NCI-H1092 treated with DMSO at 0.1 percent for 48 hours (cell line): ENCODE data around the gene RPS18.
"Not testable (repeated sequence)": the region's sequence is repeated elsewhere in the genome, so short reads cannot be mapped to it uniquely, and the experiment has no call there.

Experiments
- DNase-seq: peaks from one replicate; lab custom pipeline; 2025; lab: John Stamatoyannopoulos, UW

RPS18 gene

GRCh38 chr6:33272275-33273128, 627 bp downstream of the RPS18 start:
- DNase-seq = no peak

GRCh38 chr6:33273129-33273923, 1.5 kb downstream of the RPS18 start:
- DNase-seq = no peak

- no peak for DNase-seq
These were observed 2.3 kb downstream of the RPS18 start for GRCh38 chr6:33273924-33274902.

DNA sequence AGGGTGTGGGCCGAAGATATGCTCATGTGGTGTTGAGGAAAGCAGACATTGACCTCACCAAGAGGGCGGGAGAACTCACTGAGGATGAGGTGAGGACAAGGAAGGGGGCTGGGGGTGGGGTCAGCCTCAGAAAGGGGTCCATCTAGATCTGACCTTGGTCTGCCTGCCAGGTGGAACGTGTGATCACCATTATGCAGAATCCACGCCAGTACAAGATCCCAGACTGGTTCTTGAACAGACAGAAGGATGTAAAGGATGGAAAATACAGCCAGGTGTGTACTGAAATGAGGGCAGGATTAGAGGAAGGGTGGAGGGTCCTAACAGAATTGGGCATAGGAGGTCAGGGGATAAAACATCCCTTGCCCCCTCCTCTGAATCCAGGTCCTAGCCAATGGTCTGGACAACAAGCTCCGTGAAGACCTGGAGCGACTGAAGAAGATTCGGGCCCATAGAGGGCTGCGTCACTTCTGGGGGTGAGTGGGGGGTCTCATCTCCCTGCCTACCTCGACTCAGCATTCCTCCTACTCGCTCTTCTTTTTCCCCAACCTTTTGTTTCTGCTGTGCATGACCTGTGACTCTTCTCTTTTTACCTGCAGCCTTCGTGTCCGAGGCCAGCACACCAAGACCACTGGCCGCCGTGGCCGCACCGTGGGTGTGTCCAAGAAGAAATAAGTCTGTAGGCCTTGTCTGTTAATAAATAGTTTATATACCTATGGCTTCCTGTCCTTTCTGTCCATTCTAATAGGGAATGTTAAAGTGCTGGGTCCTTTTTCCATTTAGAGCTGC, 4.1 kb downstream of the RPS18 start:
- DNase-seq = not testable (repeated sequence)

GRCh38 chr6:33276581-33276863, 4.6 kb downstream of the RPS18 start:
- DNase-seq = no peak

DNA sequence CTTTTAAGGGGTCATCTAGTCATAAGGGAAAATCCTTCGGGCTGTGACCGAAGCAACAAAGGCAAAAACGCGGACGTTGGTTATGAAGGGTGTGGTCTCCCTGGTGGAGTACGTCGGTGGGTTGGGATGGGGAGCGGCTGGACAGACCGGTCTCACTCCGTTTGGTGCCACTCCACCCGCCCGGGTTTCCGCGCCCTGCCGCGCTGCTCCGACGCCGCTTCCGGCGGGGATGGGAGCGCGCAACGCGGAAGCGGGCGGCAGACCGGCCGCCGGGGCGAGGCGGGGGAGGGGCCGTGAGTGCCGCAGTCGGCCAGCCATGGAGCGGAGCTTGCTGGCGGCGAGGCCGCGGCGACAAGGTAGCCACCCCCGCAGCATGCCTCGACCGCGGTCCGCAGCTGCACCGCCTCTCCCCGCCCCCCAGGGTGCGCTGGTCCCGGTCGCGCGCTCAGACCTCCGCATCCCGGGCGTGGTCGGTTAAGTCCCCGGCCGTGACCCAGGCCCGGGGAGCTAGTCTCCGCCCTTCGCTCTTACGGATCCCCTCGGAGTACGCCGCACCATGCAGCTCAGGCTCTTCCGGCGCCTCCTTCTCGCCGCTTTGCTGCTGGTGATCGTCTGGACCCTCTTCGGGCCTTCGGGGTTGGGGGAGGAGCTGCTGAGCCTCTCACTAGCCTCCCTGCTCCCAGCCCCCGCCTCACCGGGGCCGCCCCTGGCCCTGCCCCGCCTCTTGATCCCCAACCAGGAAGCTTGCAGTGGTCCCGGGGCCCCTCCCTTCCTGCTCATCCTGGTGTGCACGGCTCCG, 5.2 kb downstream of the RPS18 start, which contains the start of gene B3GALT4:
Gene B3GALT4 (plus strand): TSS at position 260 of the 799 bp plus-strand sequence. CDS start 297 bp downstream, at position 557.
- DNase-seq = peak; percentile 39

- DNase-seq = no peak
These were observed 6.0 kb downstream of the RPS18 start for GRCh38 chr6:33277663-33278391.

DNA sequence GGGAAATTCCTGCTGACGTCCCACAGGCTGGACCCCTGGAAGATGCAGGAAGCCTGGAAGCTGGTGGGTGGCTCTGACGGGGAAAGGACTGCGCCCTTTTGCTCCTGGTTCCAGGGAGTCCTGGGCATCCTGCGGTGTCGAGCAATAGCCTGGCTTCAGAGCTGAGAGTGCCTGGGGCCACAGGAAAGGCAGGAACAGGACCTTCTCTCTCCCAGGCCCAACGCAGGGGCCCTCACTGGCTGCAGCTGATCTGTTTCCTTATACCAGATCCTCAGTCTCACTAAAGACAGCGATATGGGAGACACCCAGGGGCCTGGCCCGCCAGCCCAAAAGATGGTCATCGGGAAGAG, 6.5 kb downstream of the RPS18 start:
- DNase-seq = no peak

DNA sequence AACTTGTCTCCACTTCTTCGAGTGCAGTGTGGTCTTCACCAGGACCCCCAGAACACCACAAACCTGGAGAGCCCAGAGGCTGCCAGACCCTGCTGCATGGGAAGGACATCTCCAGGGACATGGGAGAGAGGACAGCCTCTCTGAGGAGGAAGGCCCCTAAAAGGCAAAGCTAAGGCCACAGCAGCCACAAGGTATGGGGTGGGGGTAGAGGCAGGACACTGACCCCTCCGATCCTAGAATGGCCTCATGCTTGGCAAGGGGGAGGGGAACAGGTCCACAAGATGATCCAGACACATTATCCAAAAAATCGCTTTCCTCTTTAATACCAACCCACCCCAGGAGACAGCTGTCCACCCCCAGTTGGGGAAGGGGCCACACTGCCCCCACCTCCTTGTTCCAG, 6.9 kb downstream of the RPS18 start:
- no peak for DNase-seq

GRCh38 chr6:33279257-33279695, 7.4 kb downstream of the RPS18 start:
- DNase-seq = no peak

GRCh38 chr6:33279971-33280511, 8.2 kb downstream of the RPS18 start:
- no peak for DNase-seq

DNA sequence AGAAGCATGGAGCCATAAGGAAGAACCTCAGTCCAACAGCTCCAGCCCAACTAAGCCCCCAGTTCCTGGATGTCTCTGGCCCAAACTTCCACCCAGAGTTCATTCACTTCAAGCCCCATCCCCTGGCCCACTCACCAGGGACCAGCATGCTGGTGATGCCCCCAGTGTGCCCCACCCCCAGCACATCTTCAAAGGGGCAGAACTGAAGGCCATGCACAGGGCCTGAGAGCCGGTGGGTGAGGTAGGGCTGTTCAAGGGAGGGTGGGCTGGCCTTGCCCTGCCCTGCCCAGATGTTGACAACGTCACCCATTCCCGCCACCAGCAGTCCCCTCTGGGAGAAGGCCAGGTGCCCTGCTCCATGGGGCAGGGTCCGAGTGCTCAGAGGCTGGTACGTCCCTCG, 8.7 kb downstream of the RPS18 start:
- DNase-seq = no peak

- not testable (repeated sequence) for DNase-seq
These were observed 13.3 kb downstream of the RPS18 start for GRCh38 chr6:33285214-33285613.

DNA sequence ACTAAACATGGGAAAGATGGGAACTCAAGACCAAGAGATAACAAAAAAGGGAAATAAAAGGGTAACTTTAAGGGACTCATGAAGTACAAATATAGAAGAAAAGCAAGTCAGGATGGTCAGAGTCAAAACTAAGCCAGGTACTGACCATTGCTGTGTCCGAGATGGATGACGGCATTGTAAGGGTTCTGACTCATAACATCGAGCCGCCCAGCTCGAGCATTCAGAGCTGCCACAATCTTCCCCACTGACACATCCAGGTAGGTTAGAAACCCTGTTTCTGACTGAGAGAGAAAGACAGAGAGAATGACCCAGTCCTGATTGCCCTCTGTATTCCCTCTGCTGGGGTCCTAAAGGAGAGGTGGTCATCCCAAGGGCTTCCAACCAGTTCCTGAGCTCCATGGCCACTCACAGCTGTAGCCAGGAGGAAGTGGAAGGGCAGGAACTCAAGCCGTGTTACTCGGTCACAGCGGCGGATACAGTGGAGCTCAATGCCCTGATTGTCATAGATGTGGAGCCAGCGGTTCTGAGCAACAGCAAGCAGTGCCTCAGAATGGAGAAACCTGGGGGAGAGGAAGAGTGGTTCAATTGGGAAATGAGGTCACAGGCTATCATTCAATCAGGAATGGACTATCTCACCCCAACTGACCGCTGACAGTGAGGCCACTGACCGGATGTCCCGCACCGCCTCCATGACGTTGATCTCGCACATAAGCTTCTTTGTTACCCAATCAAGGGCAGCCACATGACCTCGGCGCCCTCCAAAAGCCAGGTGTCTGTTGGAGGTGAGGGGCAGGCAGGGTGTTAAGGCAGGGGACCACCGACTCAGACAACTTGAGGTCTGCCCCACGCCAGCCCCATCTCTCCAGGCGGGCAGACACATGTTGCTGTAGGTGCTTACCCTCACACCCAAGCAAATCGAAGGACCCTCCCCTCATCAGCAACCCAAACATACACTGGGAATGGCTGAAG, 15.4 kb downstream of the RPS18 start:
- no peak for DNase-seq

DNA sequence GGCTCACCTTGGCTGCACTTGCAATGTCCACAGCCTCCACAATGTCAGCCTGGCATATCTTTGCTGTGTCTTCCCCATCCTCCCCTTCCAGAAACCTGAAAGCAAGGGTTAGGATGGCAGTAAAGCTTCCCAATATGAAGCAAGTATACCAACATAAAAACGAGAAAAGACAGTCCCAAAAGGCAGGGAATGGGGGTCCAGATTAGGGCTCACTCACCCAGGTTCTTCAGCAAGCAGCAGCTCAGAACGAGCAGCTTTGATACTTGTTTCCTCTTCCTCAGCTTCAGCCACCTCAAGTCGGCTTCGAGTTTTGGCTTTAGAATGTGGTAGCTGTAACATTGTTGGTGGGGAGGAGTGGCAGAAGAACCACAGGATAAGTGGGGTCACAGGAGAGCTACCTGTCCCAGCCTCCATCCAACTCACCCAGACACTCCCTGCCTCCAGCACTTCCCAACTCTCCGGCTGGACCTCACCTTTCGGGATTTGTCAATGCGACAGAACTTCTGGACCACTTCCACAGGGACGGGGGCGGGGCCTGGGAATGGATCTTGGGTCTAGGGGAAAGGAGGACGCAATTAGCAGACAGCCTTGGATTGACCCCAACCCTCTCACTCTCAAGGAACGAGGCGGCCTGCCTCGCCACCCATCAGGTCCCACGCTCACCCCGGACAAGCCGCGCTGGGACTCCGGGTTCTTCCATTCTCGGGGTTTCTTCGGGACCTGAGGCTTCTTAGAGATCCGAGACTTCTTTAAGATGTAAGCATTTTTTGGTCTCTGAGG, 16.5 kb downstream of the RPS18 start:
- no peak for DNase-seq

- peak; percentile 92 for DNase-seq
These were observed 17.3 kb downstream of the RPS18 start, which contains the start of the genes PFDN6 and WDR46 for GRCh38 chr6:33288921-33289783. PFDN6 (plus strand) TSS chr6:33289601; CDS start chr6:33289857, 256 bp downstream. WDR46 (minus strand) TSS chr6:33289239; CDS start chr6:33289170, 69 bp downstream.
